OCI-LY3 (cell line): ENCODE measurements around the gene CRCP.
A peak's percentile ranks its signal among the peaks of the same experiment; 100 is the strongest.
"Not testable (repeated sequence)": the region's sequence is repeated elsewhere in the genome, so short reads cannot be mapped to it uniquely, and the experiment has no call there.

ENCODE experiments used
- H2AFZ ChIP-seq: fragments of 200-600, 300-600 bp; shearing (Covaris generic); 2 replicates; pipeline ENCODE4 v1.6.0; 2014; ENCODE audit warnings: antibody characterized with exemption, low read depth, low read length
- H3K27ac ChIP-seq: fragments of 200-600, 300-600 bp; sonication (generic); 2 replicates; pipeline ENCODE4 v1.5.1; 2014; ENCODE audit warnings: mild to moderate bottlenecking, low read length, moderate library complexity, mixed read lengths
- H3K27me3 ChIP-seq: fragments of 200-600, 300-600 bp; sonication (generic); 2 replicates; pipeline ENCODE4 v1.6.1; 2014; ENCODE audit warnings: low read depth, low read length, mixed read lengths
- H3K36me3 ChIP-seq: fragments of 200-600, 300-600 bp; sonication (generic); replicated peaks from 2 replicates; pipeline ENCODE3; 2014; ENCODE audit warnings: low read depth, low read length, mixed read lengths
- H3K4me1 ChIP-seq: fragments of 300-600, 200-600 bp; sonication (generic); 2 replicates; pipeline ENCODE4 v1.6.1; 2014; ENCODE audit warnings: low read length, mixed read lengths
- H3K4me2 ChIP-seq: fragments of 200-600, 300-600 bp; sonication (generic); 2 replicates; pipeline ENCODE4 v1.6.1; 2014; ENCODE audit warnings: low read length, mixed read lengths
- H3K4me3 ChIP-seq: fragments of 300-600, 200-600 bp; sonication (generic); 2 replicates; pipeline ENCODE4 v1.5.1; 2014; ENCODE audit warnings: antibody characterized with exemption, mild to moderate bottlenecking, low read length, moderate library complexity
- H3K79me2 ChIP-seq: fragments of 300-600, 200-600 bp; shearing (Covaris generic); 2 replicates; pipeline ENCODE4 v1.6.1; 2014; ENCODE audit warnings: mild to moderate bottlenecking, low read length, mixed read lengths
- H3K9ac ChIP-seq: fragments of 300-600, 200-600 bp; shearing (Covaris generic); 2 replicates; pipeline ENCODE4 v1.6.0; 2014; ENCODE audit warnings: mild to moderate bottlenecking, low read length, moderate library complexity
- H3K9me3 ChIP-seq: fragments of 200-600, 300-600 bp; shearing (Covaris generic); 2 replicates; pipeline ENCODE4 v1.6.1; 2014; ENCODE audit warnings: low read length, mixed read lengths; ENCODE audit not compliant: insufficient read depth
- H4K20me1 ChIP-seq: fragments of 200-600, 300-600 bp; sonication (generic); 2 replicates; pipeline ENCODE4 v1.6.1; 2016; ENCODE audit warnings: low read length, mixed read lengths; ENCODE audit not compliant: insufficient read depth
- EZH2phosphoT487 ChIP-seq: fragments of 200-600 bp; shearing (Covaris generic); IDR thresholded peaks from 2 replicates; pipeline ENCODE4 v1.6.1; 2018; ENCODE audit warnings: antibody characterized with exemption, mixed run types, low read depth
- TF ChIP-seq, protein P1 (sequence below): fragments of 200-600, 300-600 bp; sonication (generic); IDR thresholded peaks from 2 replicates; pipeline ENCODE4 v1.5.1; 2014; ENCODE audit warnings: antibody characterized with exemption, low read length, low read depth

The CRCP gene

DNA sequence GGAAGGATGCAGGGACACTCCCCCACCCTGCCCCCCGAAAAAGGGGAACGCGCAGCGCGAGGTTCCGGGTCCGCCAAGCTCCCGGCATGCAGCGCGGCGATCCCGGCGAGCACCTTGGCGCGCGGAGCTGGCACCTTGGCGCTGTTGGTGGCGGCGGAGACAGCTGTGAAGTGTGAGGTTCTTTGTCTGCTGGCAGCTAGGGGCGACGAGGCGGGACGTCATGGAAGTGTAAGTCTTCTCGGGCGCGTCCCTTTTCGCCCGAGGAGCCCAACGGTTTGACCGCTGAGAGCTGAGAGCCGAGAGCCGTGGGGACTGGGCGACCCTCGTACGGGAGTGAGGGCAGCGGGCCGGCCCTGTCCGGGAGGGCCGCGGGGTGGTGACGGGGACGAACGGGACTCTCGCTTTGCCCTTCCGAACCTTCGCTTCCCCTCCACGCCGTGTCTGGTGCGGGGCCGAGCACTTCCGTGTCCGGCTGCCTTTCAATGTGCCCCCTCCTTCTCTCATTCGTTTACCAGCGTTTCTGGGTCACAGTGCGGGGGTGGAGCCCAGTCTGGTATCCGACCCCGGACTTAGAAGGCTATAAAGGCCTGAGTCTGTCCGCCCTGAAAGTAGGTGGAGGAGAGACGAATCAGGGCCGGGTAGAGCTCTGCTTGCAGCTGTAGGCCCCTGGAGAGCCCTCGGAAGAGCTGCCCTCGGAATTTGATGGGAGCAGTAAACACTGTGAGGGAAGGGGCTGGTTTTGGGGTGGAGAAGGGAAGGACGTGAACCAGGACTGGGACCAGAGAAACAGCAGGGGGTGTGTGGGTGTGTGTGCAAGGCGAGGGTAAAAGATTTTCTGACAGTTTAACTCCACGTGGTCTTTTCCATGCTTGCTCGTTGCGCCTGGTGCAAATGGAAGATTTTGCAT lies at the start of gene CRCP:
Gene CRCP (plus strand): TSS at position 105 of the 907 bp plus-strand sequence. CDS start 116 bp downstream, at position 221.
- Histone ChIP-seq H3K27me3 (no peaks in the 10 kb centered on the region), H3K36me3 (no peaks in the 10 kb centered on the region), H3K79me2 (peaks cover 55% of the 10 kb centered on the region), H3K9me3 (no peaks in the 10 kb centered on the region), H3K9ac (peak within 1 kb of the TSS; percentile 99), H3K4me3 (peak within 1 kb of the TSS; percentile 93), H3K4me2 (peak within 1 kb of the TSS; percentile 83), H2AFZ (peak within 1 kb of the TSS; percentile 73), H3K4me1 (peaks cover 11% of the 10 kb centered on the region), H4K20me1 (peaks cover 26% of the 10 kb centered on the region), H3K27ac (peak within 1 kb of the TSS; percentile 86)
- TF ChIP-seq, protein P1, sequence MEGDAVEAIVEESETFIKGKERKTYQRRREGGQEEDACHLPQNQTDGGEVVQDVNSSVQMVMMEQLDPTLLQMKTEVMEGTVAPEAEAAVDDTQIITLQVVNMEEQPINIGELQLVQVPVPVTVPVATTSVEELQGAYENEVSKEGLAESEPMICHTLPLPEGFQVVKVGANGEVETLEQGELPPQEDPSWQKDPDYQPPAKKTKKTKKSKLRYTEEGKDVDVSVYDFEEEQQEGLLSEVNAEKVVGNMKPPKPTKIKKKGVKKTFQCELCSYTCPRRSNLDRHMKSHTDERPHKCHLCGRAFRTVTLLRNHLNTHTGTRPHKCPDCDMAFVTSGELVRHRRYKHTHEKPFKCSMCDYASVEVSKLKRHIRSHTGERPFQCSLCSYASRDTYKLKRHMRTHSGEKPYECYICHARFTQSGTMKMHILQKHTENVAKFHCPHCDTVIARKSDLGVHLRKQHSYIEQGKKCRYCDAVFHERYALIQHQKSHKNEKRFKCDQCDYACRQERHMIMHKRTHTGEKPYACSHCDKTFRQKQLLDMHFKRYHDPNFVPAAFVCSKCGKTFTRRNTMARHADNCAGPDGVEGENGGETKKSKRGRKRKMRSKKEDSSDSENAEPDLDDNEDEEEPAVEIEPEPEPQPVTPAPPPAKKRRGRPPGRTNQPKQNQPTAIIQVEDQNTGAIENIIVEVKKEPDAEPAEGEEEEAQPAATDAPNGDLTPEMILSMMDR, result peak; percentile 9; the same call in 1 of the 2 replicates
- no peak for TF ChIP-seq EZH2phosphoT487

DNA sequence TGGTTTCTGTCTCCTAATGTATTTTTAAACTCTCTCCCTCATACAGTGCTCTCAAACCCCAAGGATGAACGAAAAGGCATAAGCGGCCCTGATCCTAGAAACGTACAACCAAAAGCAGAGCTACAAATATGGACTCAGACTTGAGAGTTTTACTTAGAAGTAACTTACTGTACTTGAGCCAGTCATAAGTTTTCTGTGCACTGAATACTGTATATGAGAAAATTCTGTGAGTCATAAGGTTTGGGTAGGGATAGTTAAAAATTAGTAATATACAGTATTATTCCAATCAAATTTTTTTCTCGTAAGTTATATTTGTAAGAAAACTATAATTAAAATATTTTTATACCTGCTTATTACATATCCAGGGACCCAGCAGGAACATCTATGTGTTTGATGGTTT lies 44.9 kb upstream of the CRCP start:
- 0 out of 2 replicates have a peak, but pooled peaks cover 2% of the 10 kb centered on the region for H3K27me3 ChIP-seq
- H3K4me3 ChIP-seq, result no peak overlapping the region
- H4K20me1 ChIP-seq, result no peaks in the 10 kb centered on the region
- H3K9ac ChIP-seq, result no peak overlapping the region
- H3K36me3 ChIP-seq, result no peaks in the 10 kb centered on the region
- H3K9me3 ChIP-seq, result no peaks in the 10 kb centered on the region
- TF ChIP-seq, protein P1, result no peak
- no peak for TF ChIP-seq EZH2phosphoT487
- H3K27ac ChIP-seq, result no peak overlapping the region
- H2AFZ ChIP-seq, result no peak overlapping the region
- H3K4me1 ChIP-seq, result peaks cover 12% of the 10 kb centered on the region
- no peaks in the 10 kb centered on the region for H3K79me2 ChIP-seq
- no peak overlapping the region for H3K4me2 ChIP-seq

DNA sequence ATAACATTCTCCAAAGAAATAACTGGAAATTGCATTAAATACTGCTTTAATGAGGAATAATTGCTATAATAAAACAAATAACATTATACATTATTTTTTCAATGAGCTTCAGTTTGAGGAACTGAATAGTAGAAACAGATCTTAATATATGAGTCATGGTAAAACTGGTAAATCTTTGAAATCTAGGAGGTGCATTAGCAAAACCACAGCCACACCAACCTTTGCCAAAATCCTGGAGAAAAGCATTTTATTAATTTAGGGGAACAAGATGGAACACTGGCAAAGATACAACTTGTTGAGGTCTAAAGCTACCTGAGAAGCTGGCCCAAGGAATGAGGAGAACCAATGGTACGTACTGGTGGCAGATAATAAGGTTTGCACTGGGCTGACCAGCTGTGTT lies 44.4 kb upstream of the CRCP start:
- TF ChIP-seq, protein P1, result no peak
- no peak for TF ChIP-seq EZH2phosphoT487
- H3K9me3 ChIP-seq, result no peaks in the 10 kb centered on the region
- no peak overlapping the region for H3K9ac ChIP-seq
- no peaks in the 10 kb centered on the region for H4K20me1 ChIP-seq
- 0 out of 2 replicates have a peak overlapping the region, but pooled peaks have one; percentile 1 for H3K4me2 ChIP-seq
- H3K36me3 ChIP-seq, result no peaks in the 10 kb centered on the region
- H3K4me3 ChIP-seq, result no peak overlapping the region
- H2AFZ ChIP-seq, result no peak overlapping the region
- H3K27me3 ChIP-seq, result 0 out of 2 replicates have a peak, but pooled peaks cover 2% of the 10 kb centered on the region
- H3K4me1 ChIP-seq, result peaks cover 12% of the 10 kb centered on the region
- H3K27ac ChIP-seq, result no peak overlapping the region
- H3K79me2 ChIP-seq, result no peaks in the 10 kb centered on the region

DNA sequence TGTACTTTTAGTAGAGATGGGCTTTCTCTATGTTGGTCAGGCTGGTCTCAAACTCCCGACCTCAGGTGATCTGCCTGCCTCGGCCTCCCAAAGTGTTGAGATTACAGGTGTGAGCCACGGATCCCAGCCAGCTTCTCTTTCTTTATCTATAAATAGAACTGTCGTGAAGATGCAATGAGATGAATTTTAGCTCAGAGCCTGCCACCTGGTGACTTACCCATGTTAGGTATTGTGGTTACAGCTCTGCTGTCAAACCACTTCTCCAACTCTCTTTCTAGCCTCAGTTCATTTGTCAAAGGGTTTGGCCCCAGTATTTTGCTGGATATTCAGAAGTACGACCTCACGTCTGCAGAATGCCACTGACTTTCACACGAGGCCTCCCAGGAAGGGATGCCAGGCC lies 42.4 kb upstream of the CRCP start:
- H3K27ac ChIP-seq, H3K9ac ChIP-seq, H2AFZ ChIP-seq, H3K27me3 ChIP-seq, H3K79me2 ChIP-seq, H3K36me3 ChIP-seq, H4K20me1 ChIP-seq, H3K9me3 ChIP-seq, H3K4me3 ChIP-seq, H3K4me2 ChIP-seq: not testable (repeated sequence)
- TF ChIP-seq, protein P1, result peak; percentile 32
- peaks cover 22% of the 10 kb centered on the region for H3K4me1 ChIP-seq
